Stimulated activated CD4-positive, alpha-beta T cell treated with anti-CD3 and anti-CD28 coated beads, Interleukin-2, amount 100 ng/mL, for 48 hours (primary cell): ENCODE data around the gene PPIE.
"Not testable (repeated sequence)": the region's sequence is repeated elsewhere in the genome, so short reads cannot be mapped to it uniquely, and the experiment has no call there.

Source experiments
- DNase-seq, 2 donors: peaks; one replicate each; pipeline ENCODE4 v3.0.0-alpha.2; 2020

The PPIE gene

DNA sequence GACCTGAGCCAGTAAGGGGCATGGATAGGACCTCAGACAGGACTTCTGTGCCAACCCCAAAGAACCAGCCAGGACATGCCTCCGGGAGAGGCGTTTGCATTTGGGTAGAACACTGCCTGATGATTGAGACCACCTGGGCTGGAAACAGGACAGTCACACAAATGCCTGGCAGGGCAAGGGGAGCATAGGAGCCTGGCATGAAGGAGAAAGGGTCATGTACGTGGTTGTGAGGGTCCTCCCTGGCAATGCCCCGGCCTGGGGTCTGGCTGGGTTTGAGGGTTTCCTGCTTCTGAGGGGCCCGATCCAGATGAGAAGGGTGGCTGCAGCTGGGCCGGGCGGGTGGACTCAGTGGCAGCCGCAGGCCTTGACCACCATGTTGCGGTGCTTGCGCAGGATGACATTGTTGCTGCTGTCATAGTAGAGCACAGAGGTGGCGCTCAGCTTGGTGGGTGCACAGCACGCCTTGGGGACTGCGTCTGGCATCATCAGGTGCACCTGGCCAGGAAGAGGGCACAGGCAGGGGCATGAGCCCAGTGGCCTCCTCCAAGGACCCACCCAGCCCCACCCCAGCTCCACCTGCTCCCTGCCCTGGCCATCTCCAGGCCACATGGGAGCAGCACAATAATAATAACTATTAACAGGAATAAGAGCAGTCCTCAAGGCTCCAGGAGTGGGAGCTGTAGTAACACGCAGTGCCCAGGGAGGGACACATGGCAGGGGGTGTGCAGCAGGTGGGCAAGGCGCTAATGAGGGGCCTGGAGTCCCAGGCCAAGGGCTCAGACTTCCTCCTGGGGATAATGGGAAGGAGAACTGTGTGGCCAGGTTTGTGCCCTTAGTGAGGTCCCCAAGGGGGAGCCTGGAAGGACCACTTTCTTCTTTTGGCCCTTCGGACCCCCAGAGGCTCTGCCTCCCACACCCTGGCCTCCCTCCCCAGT, 21.7 kb downstream of the PPIE start:
- DNase-seq: no peak

DNA sequence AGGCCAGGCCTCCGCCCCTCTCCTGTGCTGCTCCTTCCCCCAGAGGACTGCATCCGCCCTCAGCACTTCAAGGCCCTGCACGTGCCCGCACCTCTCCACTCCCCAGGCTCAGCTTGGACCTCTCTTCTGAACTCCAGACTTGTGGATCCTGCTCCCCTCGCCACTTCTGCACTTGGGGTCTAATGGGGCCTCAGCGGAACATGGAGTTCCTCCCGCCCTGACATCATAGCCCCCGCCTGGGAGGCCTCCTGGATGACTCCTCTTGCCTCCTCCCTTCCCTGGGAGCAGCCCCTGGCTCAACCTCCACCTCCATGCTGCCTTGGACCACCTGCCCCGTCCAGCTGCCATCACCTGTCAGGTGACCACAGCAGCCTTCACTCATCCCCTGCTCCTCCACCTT, 22.3 kb downstream of the PPIE start:
- DNase-seq: no peak

DNA sequence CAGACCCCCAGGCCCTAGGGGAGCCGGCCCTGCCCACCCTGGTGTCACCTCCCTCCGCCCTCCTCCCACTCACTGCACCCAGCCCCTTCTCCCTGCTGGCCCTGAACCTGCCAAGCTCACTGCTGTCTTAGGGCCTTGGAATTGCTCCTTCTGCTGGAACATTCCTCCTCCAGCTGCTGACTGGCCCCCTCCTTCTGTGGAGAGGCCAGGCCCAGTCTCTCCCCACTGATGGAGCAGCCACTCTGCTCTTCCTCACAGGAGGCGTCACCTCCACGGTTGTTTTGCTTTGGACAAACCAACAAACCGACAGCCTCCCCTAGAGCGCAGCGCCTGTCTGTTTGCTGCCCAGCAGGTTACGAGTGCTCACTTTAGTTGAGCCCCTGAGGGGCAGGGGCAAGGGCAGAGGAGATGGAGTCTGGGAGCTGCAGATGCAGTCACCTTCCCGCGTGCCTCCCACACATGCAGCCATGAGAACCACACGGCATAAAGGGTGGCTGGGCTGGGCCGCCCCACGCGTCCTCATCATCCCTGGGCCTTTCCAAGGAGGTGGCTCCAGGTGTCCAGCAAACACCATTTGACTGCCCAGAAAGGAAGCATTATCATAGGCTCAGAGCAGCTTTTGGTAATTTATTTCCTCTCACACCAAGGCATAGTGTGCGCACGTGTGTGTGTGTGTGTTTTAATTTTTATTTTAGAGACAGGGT, 23.0 kb downstream of the PPIE start:
- DNase-seq: no peak

DNA sequence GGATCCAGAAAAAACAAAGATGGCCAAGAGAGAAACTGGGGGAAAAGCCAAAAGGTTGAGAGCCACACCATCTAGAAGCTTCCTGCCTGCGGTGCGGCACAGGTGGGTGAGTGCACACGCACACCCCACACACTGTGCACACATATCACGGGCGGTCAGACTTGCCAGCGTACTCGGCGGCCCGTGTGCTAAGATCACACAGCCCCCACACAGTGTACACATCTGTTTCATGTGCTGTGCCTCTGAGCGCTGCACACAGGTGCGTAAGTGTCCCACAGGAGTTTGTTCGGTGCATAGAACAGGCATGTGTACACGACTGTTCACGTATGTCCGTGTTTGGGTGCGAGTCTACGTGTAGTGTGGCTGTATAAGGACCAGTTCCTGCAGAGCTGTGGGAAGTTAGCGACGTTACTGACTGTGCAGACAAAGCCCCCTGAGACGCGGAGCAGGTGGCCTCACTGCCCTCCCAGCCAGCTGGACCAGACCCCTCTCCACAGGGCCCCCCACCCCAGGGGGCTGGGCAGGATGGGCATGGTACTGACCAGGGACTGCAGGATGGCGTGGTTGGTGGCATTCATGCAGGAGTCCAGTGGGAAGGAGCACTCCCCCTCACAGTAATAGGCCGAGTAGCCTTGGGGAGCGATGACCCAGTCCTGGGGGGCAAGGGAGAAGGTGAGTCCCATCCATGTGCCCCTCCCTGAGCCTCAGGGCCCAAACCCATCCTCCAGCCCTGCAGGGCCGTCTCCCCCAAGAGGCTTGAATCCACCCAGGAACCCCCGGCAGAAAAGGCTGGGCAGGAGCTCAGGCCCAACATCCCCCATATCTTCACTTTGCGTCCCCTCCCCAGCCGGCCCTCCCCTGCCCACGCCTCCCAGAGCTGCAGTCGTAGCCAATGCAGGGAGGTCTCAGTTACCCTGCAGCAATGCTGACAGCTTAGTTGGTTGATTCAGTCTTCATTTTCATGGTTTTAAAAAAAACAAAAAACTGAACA, 24.2 kb downstream of the PPIE start:
- no peak for DNase-seq

DNA sequence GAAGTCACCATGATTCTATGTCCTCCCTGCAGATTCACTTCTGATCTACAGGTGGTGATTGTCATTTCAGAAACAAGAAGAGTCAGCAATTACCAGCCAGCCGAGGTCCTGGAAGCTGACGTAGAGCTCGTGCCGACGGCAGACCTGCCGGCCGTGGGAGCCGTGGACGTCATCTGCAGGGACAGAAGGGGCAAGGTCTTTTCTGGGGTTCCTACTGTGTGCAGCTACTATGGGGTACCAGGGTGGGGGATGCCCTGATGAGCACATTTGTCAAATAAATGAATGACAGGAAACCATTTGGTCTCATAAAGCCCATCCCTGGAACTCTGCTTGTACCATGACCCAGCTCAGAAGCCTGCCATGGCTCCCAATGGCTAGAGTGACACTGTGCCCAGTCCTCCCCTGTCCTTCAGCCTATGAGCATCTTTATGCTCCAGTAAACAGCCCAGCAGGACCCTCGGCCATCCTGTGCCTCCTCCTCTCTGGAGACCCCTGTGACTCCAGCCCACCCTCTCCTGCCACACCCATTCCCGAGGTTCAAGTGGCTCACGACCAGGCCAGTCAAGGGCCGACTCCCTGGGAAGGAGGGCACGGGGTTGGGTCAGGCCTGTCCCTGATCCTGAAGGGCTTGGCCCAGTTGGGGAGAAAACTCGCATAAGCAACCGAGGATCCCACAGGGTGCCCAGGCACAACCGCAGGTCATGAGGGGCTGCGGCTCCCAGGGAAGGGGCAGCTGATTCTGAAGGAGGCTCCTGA, 25.1 kb downstream of the PPIE start:
- DNase-seq: not testable (repeated sequence)

DNA sequence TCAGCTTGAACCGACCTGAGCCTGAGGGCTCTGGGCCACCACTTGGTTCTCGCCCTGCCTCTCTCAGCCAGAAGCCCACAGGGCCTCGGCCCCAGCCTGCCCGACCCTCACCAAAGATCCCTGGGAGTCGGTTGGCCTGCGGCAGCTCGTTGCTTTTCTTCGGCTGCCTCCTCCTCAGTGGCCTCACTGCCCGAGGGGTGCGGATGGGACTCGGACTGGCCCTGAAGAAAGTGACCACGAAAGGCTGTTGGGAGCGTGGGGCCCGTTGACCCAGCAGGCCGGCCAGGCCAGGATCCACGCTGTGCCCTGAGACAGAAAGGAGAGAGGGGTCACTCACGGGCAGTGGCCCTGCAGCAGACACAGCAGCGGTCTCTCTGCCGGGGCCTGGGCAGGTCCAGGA, 25.8 kb downstream of the PPIE start:
- not testable (repeated sequence) for DNase-seq

DNA sequence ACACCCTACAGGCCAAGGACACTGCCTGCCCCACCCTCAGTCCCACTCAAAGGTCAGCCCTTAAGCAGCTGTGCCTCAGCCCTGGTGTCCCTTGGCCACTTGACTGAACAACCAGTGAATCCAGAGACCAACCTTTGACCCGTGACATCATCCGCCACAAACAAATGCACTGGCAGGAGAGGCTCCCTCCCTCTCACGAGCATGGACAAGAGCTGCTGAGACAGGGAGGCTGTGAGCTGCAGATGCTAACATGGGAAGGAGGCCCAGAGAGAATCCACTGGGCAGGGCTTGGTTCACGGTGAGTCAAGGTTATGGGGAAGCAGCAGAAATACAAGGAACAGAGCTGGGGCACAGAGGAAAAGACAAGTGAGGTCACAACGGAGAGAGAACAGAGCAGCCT, 27.8 kb downstream of the PPIE start:
- not testable (repeated sequence) for DNase-seq

DNA sequence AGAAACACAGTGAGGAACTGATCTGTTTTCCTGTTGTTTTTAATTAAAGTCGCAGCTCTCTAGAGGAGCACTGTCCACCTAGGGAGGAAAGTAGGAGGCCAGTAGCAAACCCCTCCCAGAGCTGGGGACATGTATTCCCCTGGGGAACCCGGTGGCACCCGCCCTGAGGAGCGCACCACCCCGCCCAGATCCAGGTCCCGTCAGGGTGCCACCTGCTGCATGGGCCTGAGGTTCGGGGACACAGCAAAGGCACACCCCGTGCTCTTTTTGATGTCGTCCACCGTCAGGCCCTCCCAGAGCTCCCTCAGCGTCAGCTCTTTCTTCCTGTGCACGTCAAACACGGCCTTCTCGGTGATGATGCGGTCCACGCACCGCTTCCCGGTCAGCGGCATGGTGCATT, 30.8 kb downstream of the PPIE start:
- not testable (repeated sequence) for DNase-seq

DNA sequence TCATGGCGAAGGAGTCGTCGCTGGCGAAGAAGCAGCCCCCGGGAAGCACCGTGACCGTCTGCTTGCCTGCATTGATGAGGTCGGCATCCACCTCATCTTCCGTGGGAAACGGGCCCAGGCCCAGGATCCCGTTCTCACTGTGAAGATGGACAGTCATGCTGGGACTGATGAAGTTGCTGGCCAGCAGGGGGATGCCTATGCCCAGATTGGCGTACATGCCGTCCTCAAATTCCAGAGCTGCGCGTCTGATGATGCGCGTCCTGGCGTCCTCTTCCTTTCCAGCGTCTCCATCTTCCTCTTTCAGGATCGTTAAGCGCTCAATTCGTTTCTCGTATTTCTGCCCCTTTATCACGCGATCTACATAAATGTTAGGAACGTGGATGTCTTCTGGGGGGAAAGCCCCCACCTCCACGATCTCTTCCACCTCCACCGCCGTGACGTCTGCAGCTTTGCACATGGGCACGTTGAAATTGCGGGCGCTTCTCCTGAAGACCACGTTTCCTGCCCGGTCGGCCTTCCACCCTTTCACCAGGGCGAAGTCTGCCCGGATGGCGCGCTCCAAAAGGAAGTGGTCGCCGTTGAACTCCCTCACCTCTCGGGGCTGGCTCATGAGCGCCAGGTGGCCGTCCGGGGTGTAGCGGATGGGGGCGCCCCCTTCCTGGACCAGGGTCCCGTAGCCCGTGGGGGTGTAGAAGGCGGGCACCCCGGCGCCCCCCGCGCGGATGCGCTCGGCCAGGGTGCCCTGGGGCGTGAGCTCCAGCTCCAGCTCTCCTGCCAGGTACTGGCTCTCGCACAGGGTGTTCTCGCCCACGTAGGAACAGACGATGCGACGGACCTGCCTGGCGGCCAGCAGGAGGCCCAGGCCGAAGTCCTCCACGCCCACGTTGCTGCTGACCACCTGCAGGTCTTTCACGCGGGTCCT, 31.7 kb downstream of the PPIE start:
- DNase-seq: not testable (repeated sequence)

DNA sequence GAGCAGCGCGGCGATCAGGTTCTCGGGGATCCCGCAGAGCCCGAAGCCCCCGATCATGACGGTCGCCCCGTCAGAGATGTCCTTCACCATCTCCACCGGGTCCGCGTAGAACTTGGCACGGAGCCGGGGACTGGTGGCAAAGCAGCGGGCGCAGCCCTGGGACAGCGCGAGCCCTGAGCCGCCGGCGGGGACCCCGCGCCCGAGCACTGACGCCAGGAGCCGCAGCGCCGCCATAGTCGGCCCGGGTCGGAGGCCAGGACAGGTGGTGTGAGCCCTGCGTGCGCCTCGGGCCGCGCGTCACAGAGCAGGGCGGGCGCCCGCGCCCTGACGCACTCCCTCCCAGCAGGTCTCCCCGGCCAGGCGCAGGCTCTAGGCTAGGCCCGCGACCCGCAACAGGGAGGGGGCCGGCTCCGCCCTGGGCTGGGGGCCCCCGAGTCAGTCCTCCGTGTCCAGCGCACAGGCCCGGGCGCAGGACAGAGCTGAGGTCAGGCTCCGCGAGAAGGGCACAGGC, 32.4 kb downstream of the PPIE start, which contains the start of gene OXCT2:
Gene OXCT2 (minus strand): TSS at position 327 of the 511 bp plus-strand sequence. CDS start 93 bp downstream, at position 234.
- not testable (repeated sequence) for DNase-seq

DNA sequence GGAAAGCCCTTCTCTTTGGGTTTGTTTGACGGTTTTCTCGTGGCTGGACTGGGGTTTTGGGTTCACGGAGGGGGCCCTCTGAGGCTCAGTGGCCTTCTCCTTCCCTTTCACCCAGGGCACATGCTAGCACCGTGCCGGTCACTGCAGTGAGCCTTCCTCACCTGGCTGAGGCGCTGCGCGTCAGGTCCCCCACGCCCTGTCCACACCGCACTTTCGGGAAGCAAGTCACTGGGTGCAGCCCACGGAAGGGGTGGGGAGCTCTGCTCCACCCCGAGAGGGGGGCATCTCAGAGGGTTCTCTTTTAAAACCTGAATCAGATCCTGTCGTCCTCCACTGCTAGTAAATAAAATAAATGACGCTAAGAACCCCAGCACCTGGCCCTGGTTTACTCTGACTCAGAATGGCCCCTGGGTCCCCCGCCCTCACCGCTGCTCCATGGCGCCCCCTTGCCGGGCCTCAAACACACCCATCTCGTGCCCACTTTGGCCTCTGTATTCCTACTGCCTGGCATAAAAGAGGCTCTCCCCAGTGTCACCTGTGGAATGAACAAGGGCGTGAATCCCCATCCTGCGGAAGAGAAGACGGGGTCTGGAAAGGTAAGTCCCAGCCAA, 34.8 kb downstream of the PPIE start:
- DNase-seq: not testable (repeated sequence)

DNA sequence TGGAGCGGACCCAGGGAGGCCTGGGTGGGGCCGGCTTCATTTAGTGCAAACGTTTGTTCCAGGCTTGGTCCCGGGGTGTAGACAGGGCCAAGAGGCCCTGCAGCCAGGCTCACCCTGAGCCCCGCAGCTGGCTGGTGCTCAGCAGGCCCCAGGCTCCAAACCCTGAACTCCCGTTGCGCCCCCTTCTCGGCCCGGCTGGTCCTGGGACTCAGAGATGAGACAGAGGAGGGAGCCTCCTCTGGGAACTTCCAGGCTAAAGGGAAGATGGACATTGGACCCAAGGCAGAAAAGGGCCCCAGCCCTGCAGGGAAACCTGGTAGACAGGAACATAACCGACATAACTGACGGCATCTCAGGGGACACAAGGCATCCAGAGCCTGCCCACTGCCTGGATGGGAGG, 36.5 kb downstream of the PPIE start:
- not testable (repeated sequence) for DNase-seq

DNA sequence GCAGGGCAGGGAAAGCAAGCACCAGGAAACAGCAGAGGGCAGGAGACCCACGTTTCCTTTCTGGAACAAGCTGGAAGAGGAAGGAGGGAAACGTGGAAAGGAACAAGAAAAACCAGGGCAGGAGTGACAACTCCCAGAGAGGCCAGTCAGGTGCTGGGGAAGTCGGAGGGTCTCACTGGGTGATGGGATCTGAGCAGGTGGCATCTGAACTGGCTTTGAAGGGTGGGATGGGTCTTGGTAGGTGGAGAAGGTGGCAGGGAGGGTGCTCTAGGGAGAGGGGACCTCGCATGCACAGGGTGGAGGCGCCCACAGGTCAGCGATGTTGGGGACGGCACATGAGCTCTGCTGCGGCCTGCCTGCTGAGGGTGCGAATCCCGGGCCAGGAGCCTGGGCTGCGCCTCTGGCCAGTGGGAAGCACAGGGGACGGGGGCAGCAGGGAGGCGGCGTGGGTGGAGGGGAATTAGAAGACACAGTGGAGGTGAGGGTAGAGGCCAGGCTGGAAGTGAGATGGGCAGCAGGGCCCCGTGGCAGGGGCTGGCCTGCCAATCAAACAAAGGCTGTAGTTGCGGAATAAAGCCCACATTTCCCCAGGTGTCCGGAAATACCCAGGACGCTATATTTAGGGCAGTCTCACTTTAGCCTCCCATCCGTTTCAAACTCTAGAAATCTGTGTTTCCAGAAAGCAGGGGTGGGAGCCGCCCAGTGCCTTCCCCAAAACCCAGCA, 37.2 kb downstream of the PPIE start:
- DNase-seq: not testable (repeated sequence)

DNA sequence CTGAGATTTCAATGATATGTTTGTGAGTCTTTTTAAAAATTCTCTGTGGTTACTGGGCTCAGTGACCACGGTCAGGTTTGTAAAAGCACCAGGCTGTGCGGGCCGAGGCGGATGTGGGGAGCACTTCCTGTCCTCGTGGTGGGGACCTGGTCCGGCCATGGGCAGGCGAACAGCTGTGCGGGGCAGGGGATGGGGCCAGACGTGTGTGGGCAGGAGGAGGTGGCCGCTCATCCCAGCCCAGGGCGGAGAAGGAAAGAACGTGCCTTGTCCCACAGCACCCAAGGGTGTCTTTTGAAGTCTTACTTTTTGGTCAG, 37.7 kb downstream of the PPIE start:
- no peak for DNase-seq

DNA sequence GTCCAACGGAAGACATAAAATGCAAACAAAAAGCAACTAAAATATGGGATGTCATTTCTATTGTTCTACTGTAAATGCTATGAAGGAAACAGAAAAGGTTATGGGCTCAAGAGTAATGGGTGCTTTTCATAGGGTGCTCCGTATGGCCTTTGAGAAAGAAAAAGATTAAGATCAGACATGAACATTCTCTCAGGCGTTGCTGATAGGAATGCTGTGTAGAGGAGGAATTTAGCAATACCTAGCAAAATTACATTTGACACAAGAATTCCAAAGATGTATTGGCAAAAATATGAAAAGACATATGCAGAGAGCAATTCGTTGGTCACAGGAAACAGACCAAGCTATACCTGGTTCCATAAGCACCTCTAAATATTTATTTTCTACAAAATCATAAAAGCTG, 38.2 kb downstream of the PPIE start:
- no peak for DNase-seq

DNA sequence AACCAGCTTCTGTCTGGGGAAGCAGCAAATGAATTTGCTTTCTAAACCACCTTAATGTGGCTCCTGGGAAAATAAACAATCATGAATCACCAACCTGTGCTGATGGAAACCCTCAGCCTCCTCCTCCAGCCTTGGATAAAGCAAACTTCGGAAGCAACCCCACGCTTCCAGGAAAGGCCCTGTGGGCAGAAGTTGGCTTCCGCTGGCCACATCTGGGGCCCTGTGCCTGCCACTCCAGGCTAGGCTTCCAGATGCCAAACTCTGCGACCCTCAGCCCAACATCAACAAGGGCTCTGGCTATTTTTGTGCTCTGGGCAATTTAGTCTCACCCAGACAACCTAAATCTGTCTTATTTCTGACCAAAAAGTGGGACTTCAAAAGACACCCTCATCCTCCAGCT, 38.6 kb downstream of the PPIE start:
- DNase-seq: no peak

DNA sequence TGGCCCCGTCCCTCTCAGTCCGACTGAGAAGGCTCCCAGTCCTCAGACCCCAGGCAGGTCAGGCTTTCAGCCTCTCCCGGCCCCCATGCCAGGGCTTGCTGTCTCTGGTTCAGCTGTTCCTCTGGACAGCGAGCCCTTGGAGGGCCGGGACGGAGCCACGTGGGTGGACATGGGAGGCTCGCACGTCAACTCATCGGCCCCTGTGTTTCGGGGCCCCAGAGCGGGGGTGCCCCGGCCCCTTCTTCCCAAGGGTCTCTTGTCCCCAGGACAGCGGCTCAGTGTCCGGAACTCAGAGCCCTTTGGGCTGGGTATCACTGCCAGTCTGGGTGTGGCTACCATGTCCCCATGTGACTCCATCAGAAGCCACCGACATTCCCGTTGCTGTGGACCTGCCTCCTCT, 39.2 kb downstream of the PPIE start:
- not testable (repeated sequence) for DNase-seq

DNA sequence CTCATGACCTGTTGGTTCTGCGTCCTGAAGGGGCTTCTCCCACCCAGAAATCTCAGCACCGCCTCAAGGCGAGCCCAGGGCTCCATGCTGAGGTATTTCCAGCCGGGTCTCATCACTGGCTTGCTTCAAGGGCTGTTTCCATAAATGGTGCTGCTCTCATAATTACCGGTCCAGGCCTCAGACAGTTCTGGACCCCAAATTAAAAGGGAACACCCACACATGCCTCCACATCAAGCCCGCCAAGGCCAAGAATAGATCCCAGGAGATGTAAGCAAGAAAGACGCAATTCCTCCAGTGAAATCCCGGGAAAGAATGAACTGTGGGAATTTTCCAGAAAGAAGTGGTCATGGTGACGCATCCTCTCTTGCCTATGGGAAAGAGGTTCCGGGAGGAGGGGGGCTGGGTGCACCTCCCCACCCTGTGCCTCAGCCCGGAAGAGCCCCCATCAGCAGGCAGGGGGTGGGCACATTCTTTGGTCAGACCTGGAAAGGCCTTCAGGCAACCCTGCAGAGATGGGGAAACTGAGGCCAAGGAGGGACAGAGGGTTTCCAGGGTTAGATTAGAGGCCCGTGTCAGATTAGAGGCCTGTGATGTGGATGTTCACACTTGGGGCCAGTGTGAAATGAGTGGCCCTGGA, 39.9 kb downstream of the PPIE start:
- not testable (repeated sequence) for DNase-seq

DNA sequence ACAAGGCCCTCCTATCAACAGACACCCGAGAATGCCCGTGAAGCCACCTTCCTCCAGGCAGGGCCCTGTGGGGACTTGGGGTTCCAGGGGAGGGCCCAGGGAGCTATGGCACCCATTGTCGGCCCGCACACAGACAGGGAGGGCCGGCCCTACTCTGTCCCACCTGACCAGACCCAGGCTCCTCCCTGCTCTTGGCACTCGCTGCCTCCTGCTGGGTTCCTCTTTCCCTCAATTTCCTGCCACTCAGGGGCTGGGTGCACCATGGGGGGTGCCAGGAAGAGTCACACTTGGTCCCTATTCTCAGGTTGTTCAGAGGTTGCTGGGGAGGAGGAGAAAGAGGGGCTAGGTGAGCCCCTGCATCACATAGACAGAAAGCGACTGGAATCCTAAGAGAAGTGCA, 40.5 kb downstream of the PPIE start:
- DNase-seq: no peak
